Embryonic facial prominence (tissue), 1 donor: ENCODE measurements around the gene LTBP2.

ENCODE experiments used
- DNase-seq: peaks from one replicate; pipeline ENCODE4 v3.0.0-alpha.2; 2016; ENCODE audit errors: extremely low spot score

The LTBP2 gene

DNA sequence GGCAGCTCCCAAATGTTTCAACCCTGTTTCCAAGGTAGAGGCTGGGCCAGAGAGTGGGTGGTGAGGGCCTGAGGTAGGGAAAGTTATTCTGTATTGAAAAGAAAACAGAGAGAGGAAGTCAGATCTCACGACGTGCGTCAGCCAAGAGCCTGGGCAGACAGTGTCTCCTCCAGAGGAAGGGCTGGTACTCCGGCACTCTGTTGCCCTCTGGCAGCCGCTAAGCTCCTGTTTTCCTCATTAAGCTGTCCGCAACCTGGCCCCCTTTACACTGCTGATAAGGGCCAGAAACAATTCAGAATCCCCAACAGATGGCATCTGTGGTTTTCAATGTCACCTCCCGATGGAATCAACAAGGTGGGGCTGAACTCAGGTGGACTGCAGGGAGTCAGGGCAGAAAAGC, 26.0 kb upstream of the LTBP2 start:
- DNase-seq, result no peak

DNA sequence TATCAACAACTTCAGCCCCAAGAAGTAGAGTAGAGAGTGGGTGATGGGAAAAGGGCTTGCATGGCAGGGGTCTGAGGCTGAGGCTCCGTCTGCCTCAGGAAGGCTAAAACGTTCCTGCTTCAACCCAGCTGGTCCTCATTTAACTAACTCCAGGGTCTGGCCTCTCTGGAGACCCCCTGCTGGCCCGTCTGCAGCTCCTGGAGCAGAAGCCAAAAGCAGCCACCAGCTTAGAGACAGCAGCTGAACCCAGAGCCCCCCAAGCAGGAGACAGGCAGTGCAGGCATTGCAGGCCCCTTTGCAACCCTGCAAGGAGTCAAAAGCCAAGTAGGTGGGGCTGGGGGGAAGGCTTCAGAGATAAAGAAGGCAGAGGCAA, 25.1 kb upstream of the LTBP2 start:
- DNase-seq, result no peak

DNA sequence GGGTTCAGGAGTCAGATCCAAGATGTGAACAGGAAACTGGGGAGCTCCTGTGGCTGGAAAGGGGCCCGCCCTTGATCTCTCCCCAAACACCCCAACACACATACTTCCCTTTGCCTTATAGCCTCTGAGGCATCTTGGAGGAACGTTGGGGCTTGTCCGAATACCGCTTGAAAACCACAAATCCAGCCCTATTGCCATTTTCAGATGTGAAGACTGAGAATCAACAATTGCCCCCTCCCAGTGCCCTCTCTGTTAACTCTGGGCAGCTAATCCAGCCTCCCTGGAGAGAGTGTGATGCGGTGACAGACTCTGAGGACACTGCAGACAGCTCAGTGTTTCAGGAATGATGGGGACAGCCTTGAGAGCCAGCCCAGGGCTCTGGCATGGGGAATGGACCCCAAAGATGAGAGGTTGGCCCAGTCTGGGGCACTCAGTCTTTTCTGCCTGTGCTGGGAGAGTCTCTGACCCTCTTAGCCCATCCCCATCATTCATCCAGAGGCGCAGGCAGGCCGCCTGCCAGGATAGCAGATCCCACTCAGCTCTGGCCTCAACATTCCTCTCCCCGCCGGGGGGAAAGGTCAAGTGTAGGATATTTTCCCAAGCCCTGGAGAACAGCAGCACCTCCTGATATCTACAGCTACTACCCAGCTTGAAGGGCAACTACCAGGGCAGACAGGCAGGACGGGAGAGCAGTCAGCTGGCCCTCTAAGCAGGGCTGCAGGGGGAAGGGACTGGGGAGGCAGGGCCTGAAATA, 24.6 kb upstream of the LTBP2 start:
- no peak for DNase-seq

DNA sequence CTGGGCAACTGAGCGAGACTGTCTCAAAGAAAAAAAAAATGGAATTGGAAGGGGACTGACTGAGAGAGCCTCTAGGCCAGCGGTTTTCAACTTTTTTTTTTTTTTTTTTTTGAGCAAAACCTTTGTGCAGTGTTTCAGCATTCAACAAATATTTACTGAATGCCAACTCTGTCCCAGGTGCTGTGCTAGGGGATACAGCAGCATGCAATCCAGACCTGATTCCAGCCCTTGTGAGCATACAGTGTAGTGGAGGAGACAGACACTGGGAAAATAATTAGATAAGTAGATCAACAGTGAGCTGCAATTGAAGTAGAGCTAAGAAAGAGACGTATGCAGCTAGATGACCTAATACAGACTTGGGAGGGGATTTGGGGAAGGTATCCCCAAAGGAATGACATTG, 23.8 kb upstream of the LTBP2 start:
- no peak for DNase-seq

DNA sequence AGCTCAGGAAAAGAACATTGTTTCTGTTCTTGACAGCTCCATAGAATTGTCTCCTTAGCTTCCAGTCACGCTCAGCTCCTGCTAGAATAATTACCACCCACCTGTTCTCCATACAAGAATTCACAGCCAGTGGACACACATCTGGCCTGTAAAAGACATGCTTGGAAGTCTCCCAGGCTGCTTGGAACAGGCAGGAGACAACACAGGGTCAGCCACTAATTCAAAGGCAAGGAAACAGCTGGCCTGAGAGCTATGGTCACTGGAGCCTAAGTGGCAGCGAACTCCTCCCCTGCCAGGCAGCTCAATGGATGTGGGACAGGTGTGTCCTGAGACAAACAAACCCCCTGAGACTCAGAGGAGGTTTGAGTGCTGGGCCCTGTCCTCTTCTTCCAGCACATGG, 22.9 kb upstream of the LTBP2 start:
- DNase-seq, result no peak

DNA sequence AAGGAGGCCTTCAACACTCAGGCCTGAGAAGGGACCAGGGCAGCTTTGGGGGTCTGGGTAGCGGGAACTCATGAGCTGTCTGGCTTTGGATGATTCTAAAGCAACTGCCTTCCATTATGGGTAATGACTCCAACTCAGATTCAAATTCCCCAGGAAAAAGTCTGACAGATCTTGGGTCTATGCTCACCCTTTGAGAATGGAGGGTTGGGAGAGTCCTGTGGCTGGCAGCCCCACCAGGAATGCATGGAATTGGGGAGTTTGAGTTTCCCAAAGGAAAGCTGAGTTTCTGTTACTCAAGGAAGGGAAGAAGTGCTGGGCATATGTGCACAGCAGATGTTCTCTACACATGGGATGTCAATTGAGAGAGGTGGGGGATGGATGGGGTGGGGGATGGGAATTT, 22.4 kb upstream of the LTBP2 start:
- no peak for DNase-seq

DNA sequence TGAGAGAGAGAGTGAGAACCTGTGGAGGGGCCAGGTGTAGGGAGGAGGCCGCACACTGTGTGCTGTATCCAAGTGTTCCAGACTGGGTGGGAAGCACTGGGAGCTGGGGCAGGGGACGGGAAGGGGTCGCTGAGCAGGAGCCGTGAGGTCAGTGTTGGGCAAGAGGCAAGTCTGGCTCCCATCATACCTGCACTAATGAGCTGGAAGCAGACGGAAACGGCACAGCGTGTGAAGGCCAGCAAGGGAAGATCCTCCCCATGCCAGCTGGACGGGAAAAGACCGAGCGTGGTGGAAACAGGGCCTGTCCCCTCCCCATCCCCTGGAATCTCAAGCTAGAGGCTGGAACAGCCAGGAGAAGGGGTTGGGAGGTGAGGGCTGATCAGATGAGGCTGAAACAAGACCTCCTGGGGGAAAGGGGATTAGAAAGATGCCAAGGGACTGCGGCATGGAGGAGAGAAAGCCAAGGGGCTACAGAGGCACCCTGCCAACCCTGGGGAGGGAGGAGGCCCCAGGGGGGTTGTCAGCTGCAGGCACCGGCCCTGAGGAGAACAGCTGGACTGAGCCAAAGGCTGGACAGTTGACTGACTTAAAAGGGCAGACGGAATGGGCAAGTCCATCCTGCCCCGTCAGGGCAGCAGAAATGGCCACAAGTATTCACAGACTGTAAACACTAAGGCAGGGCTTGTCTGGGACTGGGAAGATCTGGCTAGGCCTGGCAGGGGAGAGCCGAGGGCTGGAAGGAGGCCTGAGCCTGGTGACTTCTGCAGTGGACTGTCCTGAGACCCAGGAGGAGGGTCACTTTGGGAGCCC, 19.0 kb upstream of the LTBP2 start:
- DNase-seq, result no peak

DNA sequence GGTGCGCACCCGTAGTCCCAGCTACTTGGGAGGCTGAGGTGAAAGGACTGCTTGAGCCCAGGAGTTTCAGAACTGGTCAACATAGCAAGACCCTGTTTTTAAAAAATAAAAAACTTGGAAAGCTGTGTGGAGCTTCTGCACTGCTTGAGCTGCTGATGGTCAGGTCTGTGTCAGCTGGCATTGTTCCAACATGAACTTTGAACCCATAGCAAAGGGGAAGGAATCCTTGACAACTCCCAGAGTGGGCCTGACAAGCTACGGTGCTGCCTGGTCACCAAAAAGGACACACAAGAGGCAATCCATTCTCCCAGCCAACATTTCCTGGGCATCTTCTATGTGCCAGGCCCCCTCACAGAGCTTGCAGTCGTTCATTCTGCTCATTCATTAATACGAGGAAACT, 16.4 kb upstream of the LTBP2 start:
- DNase-seq, result no peak

DNA sequence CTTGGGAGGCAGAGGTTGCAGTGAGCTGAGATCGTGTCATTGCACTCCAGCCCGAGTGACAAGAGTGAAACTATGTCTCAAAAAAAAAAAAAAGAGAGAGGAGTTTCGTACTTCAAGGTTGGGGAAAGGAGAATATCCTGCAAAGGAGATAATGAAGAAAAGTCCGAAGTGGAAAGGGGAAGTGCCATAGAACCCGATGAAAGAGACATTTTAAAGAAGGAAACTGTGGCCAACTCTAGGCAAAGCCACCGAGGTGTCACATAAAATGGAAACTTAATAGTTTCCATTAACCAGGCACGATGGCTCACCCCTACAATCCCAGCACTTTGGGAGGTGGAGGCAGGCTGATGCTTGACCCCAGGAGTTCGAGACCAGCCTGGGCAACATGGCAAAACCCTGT, 15.0 kb upstream of the LTBP2 start:
- no peak for DNase-seq

DNA sequence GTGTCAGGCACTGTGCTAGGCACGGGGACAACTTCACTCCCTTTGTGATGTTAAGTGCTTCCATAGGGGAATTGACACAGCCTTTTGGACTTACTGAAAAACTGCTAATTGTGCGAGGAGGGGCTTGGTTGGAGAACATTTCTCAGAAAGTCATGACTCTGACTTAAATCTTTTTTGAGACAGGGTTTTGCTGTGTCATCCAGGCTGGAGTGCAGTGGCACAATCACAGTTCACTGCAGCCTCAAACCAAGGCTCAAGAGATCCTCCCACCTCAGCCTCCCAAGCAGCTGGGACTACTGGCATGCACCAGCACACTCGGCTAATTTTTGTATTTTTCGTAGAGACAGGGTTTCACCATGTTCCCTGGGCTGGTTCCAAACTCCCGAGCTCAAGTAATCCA, 10.2 kb upstream of the LTBP2 start:
- DNase-seq, result no peak

DNA sequence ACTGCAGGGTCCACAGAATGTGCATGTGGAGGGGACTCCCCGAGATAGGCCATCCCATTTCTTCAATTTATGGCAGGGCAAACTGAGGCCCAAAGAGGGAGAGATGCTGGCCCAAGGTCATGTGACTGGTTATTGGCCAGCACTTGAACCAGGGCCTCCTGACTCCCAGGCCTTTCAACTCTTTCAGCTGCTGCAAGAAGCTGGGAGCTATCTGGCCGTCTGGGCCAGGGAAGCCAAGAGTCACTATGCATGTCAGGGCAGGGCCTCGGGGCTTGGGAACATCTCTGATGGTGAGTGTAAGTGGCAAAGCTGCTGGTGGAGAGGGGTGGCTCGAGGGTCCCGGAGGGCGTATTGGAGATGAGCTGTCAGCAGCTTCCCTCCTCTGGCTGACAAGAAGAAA, 9.5 kb upstream of the LTBP2 start:
- DNase-seq, result no peak

DNA sequence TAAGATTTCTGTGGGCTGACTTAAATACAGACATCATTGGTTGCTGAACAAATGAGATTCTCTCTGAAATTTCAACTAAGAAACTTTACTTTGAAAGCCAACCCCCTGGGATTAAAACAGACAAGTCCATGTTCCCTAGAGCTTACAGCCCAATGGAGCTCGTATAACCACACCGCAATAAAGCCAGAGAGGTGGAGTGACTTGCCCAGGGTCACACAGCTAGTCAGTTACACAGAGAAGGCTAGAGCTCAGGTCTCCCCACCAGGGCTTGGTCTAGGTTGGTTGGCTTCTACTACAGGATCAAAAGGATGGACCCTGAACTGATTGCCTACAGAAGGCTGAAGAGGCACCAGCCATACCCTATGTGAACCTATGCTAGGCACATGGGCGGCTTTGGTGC, 8.9 kb upstream of the LTBP2 start:
- DNase-seq, result no peak

DNA sequence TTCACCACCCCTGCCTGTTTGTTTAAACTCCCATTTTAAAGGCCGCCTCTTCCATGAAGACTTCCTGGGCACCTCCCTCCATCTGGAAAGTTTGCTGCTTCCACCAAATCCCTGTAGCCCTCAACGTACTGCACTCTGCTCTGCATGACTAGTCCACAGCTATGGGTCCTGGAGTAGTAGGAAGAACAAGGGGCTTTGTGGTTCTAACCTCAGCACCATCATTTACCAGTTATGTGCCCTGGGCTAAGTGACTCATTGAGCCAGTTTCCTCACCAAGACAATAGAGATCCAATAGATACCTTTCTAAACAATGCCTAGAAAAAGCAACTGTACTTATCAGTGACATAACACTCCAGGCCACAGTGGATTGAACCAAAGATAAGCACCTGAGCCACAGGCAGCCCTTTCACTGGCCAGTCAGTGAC, 8.5 kb upstream of the LTBP2 start:
- no peak for DNase-seq

DNA sequence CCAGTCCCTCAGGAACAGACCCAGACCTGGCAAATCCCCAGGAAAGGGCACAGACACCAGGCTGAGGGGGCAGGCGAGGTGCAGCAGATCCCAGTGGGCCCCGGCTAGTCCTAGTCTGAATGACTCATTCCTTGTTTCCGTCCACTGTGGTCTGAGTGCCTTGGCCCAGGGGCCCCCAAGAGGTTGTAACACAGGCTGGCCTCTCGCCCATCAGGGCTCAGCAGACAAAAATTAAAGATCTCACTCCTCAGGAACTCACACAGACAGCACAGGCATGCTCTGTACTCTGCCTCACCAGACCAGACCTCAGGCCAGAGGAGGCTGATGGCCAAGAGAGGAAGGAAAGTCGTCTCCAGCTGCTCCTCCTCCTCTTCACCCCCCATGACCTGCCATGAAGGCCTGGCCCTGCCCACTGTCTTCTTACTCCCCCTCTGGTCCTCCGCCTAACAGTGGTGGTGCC, 7.7 kb upstream of the LTBP2 start:
- DNase-seq, result no peak

DNA sequence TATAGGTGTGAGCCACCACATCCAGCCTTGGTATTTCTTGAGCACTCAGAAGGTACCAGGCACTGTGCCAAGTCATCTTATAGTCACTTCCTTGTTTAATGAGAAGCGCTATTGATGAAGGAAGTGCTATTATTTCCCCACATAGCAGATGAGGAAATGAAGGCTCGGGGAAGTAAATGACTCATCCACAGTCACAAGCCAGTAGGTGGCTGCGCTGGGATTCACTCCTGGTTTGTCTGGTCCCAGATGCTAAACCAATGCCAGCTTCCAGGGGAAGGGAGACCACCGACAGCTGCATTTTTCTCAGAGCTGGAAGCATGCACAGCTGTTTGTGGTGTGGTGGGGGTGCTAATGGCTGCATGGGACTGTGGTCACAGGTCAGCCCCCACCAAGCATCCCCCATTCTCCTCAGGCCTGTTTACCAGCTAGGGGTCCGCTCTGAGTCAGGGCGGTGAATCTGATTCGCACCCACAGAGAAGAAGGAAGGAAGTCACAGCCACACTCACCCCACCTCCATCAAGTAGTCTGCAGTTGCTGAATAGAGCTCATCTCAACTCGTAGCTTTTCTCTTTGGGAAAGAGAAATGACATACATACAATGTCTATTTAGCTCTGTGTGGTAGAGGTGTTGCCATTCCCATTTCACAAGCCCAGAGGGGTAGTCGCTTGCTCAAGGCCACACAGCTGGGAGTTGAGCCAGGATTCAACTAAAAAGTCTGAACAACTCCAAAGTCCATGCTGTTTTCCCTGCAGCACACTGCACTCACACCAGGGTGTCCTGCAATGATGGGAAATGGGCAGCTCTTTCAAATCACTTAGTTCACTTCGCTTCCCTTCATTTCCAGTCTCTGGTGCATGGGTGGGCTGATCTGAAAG, 6.3 kb upstream of the LTBP2 start:
- DNase-seq, result no peak

DNA sequence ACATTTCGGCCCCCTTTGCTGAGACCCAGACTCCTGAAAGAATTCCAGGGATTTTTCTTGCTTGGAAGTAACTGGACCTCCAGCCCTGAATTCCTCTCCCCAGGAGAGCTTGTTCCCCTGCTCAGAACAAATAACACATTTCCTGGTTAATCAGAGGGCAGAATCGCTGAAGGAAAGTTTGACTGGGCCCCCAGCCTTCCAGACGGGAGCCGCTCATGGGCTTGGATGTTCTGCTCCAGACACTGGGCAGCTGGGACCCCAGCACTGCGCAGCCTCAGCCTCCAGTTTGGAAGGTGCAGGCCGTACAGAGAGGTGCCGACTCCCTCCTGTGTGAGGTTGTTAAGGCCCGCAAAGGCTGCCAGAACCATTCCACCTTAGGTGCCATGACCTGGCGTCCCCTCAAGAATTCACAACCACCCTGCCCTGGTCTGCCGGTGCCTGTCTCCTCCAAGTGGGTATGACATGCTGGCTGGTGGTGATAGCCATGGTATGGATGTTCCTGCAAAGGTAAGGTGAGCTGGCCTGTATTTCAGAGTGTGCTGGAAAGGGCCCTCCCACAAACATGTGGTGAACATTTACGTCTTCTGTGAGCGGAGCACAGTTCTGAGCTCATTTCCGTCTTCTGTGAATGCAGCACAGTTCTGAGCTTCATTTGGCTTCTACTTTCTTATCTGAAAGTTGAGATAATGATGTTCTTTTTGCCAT, 5.1 kb upstream of the LTBP2 start:
- no peak for DNase-seq

DNA sequence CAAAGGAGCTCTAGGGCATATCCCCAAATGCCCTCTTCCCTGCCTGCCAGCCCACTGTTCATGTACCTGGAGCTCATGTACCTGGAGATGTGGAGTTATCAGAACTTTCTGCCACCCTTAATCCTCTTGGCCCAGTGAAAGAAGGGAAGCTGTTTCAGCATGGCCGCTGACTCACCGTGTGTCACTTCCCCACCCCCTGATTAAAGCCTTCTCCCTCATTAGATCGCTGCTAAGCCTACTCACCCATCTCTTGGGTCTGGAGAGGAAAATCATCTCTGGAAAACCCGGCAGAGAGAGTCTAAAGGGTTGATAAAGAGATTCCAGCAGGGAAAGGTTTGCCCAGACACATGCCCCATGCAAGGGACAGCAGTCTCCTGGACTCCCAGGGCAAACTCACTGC, 4.5 kb upstream of the LTBP2 start:
- no peak for DNase-seq

DNA sequence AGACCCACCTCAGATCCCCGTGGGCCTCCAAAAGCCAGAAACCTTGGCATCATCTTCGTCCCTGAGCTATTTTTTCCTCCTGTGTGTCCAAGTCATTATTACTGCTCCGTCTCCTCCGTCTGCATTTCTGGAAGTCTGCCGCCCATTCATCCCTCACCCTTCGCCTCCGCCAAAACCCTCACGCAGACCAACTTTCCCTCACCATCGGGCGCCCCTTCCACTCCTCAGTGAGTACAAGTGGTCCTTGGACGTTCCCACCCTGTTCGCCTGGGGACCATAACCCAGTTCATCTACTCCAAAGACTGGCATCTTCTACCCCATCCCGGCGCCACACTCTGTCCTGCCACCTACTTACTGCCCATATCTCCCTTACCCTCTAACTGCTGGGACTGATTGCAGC, 3.7 kb upstream of the LTBP2 start:
- no peak for DNase-seq

DNA sequence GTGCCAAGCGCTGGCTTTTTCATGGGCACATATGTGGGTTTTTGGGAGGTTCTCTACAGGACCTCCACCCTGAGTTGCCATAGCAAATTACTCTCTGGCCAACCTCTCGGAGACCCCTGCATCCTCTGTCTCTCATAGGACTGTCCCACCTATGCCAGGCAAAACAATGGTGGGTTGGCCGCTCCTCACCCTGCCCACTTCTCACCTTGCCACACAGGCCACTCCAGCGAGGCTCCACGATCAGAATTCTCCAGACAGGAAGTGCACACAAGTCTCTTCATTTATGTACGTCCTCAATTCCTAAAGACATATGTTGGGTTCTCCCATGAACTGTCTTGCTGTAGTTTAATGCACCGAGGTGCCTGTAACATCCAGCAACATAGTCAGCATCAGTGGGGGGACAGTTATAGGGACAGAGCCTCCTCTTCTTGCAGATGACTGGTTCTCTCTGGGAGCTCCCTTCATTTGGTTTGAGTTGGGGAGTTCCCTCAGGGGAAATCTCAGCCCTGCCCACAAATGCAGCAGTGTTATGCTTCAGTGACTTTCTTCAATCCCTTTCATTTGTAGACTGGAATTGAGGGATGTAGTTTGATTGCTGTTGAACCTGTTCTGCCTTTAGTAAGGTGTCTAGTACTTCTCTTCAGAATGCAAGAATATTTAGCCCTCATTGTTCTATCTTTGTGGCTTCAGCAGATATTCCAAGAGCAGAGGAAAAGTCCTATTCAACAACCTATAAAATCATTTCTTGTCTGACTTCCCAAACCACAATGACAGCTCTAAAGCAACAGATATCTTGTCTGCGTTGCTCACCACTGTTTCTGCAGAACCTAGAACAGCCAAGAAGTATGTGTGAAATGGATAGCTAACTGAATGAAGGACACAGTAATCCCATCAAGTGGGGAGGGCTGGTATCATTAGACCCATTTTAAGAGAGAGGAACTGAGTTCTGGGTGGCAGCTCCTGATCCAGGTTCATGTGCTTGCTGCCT, 2.8 kb upstream of the LTBP2 start:
- no peak for DNase-seq

DNA sequence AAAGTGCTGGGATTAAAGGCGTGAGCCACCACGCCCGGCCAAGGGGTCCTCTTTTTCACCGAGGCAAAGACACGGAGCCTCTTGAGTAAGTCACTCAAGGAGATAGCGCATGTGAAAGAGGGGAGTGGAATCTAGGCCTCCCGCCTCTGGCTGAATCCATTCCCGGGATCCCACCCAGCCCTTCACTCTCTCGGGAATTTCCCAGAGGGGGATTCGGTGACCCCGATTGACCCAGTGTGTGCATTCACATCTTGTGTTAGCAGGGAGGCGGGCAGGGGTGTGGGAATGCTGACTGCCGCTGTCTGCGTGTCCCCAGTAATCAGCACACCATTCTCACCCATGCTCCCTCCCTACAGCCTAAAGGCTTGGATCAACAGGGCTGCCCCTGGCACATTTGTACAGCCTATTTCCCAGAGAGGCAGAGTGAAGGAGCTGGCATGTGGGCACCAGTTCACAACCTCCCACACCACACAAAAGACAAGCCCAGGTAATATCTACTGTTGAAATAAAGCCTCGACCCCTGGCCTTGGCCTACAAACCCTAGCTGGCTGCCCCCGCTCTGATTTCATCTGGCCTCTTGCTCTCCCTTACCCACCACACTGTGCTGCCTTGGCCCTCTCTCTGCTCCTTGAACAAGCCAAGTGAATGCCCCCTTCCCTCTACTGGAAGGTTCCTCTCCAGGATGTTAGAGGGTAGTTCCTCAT, 1.3 kb upstream of the LTBP2 start:
- DNase-seq, result no peak
